NCI-H1105 treated with DMSO at 0.1 percent for 48 hours (cell line): ENCODE results near the gene IRAK2.
A peak's percentile ranks its signal among the peaks of the same experiment; 100 is the strongest.
"Not testable (repeated sequence)": the region's sequence is repeated elsewhere in the genome, so short reads cannot be mapped to it uniquely, and the experiment has no call there.

Experiments used
- DNase-seq: peaks from one replicate; lab custom pipeline; 2025; lab: John Stamatoyannopoulos, UW

The IRAK2 gene

DNA sequence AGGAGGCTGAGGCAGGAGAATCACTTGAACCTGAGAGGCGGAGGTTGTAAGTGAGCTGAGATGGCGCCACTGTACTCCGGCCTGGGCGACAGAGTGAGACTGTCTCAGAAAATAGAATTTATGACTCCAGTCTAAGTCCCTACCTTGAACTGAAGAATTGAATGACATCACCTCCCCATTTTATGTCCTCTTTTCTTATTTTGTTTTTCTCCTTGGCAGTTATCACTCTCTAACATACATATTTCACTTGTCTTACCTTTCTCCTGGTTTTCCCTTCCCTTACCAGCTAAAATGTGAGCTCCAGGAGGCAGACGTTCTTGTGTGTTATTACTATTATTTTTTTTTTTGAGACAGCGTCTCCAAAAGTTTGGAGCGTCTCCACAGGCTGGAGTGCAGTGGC, 91.1 kb downstream of the IRAK2 start:
- no peak for DNase-seq

DNA sequence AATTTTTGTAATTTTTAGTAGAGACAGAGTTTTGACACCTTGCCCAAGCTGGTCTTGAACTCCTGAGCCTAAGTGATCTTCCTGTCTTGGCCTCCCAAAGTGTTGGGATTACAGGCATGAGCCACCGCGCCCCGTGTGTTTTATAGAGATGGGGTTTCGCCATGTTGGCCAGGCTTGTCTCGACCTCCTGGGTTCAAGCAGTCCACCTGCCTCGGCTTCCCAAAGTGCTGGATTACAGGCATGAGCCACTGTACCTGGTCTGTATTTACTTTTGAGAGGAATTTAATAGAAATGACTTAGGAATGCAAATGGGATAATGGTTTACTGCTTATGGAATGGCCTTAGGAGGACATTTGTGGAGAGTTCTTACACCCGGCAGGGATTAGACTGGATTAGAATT, 94.3 kb downstream of the IRAK2 start:
- DNase-seq, result no peak

DNA sequence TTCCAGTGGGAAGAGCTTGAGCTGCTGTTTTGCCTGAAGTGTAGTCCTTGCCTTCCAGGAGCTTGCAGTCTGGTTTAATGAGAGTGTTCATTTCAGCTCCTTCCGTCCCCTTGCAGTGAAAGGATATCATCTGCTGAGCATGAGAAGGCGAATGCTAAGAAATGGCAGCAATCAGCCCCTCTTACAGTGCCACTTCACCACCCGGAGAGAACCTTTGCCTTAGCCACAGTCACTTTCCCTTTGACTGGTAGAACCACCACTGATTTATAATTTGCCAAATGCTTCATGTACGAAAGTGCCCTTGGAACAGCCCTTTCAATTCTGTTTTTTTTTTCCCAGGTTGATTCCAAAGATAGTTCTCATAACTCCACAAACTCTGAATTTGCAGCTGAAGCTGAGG, 95.1 kb downstream of the IRAK2 start:
- DNase-seq, result no peak

DNA sequence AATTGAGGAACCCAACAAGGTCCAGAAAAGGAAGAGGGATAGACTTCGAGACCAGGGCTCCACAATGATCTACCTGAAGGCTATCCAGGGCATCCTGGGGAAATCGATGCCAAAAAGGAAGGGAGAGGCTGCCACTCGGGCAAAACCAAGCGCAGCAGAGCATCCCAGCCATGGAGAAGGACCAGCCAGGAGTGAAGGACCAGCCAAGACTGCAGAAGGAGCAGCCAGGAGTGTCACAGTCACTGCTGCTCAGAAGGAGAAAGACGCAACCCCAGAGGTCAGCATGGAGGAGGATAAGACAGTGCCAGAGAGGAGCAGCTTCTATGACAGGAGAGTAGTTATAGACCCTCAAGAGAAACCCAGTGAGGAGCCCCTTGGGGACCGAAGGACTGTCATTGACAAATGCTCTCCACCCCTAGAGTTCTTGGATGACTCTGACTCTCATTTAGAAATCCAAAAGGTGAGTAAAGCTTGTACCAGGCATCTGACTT, 95.5 kb downstream of the IRAK2 start:
- no peak for DNase-seq

DNA sequence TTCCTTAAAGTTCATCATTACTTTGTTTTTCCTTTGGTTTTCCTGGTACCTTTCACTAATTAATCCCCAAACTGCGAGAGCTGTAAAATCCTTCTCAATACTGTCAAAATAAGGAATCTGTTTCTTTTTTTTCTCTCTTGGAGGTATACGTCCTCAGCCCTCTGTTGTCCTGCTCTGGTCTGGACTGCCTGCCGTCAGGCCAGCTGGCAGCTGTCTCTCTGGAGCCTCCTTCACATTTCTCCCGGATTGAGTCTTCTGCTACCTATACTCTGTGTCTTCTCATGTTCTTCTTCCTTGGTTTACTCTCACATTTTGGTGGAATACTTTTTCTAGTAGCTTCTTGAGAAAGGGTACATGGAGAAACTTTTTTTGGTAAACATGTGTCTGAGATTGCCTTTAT, 97.3 kb downstream of the IRAK2 start:
- no peak for DNase-seq

DNA sequence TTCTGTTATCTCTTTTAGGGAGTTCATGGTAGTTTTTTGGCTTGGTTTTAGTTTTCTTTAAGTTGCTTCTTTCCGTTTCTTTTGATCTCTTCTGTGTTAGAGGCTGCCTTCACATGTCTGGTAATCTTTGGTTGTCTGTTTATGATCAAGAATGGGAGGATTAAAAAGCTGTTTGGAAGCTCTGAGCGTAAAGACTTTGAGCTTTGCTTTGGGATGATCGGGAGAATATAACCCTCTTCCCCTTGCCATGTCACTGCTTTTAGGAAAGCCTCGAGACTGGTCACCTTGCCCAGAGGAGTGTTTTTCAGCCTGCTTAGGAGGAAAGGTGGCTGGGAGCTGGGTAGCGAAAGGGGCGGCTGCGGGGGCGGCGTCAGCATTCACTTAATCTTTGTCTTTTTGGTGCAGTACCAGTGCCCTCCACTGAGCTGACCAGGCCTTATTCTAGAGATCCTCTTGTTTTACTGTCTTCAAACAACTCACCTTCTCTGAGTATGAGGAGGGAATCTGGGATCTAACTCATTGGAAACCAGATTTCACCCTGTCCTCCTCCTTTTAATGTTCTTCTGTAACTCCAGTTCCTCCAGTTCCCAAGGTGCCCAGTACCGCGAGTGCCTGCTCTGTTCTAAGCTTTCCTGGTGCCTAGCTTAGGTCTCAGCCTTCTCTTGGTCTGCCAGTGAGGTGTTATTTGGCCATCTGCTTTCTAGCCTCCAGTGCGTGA, 99.1 kb downstream of the IRAK2 start:
- no peak for DNase-seq

DNA sequence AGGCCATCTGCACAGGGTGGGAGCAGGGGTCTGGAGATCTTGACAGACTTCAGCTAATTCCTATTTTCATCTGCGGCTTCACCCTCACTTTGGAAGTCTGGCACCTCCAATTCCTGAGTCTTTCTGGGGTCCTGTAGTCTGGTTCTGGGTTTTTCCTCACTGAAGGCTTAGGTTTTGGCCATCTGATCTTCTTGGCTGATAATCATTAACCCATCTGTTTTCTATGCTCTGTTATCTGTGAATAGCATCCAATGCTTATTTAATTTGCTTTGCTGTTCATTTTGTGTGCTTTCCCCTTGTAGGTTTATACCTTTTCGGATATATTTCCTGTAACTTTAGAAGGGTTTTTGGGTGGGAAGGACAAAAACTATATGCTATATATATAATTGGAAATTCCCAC, 101.1 kb downstream of the IRAK2 start:
- no peak for DNase-seq

DNA sequence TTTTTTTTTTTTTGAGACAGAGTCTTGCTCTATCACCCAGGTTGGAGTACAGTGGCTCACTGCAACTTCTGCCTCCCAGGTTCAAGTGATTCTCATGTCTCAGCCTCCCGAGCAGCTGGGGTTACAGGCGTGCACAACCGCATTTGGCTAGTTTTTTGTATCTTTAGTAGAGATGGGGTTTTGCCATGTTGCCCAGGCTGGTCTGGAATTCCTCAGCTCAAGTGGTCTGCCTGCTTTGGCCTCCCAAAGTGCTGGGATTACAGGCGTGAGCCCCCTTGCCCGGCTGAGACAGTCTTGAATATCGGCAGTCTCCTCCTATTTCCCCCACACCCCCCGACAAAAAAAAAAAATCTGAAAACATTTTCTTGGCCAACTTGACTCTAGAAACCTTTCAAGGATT, 102.2 kb downstream of the IRAK2 start:
- DNase-seq, result not testable (repeated sequence)

DNA sequence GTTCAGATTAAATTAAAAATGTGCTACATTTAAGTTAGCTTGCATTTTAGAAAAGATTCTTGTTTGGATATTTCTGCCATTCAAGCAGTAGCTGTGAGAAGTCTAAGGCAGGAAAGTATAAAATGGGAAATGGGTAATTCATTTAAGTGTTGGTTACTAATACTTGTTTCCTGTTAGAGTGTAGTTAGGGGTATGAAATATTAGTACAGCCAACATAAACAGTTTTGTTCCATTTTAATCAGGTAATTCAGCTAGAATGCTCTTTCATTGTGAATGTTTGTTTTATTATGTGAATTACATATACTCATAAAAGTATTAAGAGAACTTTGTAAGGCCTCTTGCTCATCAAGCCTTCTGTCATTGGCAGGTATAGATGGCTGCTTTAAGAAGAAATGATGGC, 103.4 kb downstream of the IRAK2 start:
- no peak for DNase-seq

DNA sequence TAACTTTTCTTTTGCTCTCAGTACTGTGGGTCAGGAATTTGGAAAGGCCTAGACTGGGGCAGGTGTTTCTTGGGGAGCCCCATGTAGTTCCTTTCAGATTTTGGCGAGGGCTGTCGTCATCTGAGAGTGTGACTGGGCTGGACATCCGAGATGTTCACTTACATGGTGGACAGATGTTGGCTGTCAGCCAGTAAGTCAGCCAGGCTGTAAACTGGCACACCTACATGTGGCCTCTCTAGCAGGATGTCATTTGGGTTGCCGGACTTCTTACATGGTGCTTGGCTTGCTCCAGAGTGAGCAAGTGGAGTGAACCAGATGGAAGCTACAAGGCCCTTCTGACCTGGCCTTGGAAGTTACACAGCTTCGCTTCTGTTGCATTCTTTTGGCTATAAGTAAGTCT, 104.2 kb downstream of the IRAK2 start:
- DNase-seq, result no peak

DNA sequence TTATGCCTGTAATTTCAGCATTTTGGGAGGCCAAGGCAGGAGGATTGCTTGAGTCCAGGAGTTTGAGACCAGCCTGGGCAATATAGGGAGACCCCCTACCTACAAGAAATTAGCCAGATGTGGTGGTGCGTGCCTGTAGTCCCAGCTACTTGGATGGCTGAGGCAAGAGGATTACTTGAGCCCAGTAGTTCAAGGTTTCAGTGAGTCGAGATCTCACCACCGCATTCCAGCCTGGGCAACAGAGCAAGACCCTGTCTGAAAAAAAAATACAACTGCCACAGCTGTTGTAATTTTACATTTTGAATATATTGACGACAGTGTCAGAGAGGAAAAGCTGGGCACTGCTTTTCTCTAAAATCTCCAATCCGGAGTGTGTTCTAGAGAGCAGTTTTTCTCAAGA, 104.7 kb downstream of the IRAK2 start:
- no peak for DNase-seq

DNA sequence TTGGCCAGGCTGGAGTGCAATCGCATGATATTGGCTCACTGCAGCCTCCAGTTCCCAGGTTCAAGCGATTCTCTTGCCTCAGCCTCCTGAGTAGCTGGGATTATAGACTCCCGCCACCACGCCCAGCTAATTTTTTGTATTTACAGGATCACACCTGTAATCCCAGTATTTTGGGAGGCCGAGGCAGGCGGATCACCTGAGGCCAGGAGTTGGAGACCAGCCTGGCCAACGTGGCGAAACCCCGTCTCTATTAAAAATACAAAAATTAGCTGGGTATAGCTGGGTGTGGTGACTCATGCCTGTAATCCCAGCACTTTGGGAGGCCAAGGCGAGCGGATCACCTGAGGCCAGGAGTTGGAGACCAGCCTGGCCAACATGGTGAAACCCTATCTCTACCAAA, 107.8 kb downstream of the IRAK2 start:
- DNase-seq, result not testable (repeated sequence)

DNA sequence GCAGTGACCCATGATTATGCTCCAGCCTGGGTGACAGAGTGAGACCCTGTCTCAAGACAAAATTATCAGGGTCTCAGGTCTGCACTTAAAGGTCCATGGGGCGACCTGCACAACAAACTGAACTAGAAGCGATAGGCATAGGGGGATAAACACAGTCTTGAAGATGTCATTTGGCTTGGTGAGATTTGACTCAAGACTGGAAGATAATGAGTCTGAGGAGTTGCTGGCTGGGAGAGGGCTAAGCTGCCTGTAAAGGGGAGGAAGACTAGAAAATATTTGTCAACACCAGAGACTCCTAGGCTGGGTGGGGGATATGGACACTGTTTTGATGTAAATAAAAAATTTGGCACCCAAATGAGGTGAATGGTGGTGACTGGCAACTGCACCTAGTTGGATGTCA, 108.3 kb downstream of the IRAK2 start:
- DNase-seq, result no peak

DNA sequence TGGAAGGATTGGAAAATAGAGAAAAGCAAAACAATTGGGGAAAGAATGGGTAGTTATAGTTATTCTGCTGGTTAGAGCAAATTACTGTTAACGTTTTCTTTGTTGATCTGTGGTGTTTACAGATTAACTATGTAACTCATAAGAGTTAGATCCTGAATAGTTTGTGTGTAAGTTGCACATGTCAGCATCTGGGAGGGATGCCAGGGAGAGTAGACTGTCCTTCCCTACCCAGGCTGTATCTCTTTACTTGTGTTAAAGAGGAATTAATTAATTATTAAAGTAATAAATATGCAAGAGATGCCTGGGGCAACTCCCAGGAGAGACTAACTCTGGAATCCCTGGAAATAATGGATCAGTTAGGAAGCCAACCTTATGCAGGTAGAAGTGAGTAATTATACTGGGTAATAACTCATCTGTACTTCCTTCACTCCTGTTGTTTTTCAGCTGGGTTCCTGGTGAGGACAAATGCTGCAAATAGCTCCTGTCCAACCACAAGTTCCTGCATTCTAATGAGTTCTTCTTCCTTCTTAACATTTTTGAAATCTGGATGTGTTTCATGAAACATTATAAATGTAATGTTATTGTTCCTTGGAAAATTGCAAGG, 109.1 kb downstream of the IRAK2 start:
- DNase-seq, result peak; percentile 8

DNA sequence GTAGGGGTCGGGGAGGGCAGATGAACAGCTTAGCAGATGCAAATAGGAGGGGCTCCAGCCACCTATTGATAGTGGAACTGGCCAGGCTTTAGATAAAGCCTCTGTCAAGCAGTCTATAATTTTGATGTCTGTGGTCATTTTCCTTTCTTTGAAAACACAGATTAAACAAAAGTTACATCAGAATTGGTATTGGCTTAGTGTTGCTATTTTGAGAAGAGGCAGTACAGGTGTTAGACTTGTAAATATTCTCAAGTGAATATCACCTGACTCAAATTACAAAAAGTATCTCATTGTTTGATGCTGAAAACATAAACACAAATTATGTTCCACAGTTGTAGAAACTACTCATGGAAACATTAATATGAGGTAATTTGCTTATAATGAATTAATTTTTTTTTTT, 109.9 kb downstream of the IRAK2 start:
- peak; percentile 15 for DNase-seq

DNA sequence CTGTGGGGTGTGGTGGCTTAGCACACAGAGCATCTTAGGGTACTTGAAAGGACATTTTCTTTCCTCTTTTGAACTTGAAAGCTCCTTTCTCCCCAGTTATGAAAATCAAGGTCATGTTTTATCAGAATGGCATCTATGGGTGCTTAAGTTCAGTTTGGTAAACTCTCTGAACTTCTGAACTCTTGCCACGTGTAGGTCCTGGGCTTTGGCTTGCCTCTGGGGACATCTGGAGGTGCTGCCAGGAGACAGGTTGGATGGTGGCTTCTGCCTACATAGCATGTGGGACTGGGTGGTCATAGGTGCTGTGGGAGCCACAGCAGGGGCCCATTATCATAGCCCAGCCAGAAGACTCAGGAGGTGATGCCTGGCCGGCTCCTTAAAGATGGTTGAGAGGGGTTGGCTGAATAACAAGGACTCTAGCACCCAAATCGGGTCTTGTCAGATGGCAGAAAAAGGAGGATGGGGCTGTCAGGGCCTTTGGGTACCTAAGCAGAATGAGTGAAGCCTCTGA, 112.5 kb downstream of the IRAK2 start:
- no peak for DNase-seq

DNA sequence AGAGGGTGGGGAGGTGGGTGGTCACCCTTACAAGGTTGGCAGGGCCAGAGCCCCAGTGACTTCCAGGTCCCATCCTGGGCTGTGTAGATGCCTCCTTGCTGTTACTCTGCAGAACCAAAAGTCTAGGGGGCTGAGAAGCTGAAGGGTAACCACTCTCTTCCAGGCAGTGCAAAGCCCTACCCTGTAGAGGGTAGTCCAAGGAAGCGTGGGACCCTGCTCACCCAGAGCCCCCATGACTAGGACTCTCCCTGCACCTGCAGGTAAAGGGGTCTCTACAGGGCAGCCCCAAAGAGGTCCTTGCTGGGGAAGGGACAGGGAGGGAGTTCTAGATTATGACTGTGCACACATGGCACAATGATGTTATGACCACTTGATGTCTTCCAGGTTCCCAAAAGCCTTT, 113.8 kb downstream of the IRAK2 start:
- DNase-seq, result no peak

DNA sequence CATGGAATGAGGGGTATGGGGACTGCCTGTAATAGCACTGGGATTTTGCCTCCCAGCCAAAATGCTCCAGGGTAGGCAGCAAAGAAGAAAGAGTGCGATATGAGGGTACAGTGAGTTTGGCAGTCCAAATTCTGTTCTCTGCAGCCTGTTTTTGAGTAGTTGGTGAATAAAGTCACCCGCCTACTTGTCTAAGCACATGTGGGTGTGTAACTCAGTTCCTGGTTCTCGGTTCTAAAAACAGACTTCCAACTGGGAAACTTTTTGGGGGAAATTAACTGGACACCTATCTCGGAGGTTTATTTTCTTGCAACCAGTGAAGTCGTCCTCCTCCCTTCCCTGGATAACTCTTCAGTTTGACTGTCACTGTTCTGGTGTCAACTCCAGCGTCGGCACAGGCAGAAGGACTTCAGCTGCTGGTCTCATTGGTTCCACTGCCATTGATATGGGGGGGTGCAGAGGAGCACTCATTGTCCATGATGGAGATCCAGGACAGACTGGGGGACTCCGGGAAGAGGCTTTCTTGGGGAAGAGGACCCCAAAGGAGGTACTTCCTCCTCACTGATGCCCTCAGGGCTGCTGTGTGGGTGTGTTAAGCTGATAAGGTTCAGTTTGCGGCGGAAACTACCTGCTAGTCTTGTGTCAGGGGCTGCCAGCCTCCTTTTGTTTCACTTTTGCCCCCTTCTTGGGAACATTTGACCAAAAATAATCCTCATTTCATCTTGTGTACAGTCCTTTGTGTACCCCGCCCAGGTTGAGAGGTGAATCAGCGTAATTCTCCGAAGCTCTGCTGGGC, 114.9 kb downstream of the IRAK2 start:
- no peak for DNase-seq

DNA sequence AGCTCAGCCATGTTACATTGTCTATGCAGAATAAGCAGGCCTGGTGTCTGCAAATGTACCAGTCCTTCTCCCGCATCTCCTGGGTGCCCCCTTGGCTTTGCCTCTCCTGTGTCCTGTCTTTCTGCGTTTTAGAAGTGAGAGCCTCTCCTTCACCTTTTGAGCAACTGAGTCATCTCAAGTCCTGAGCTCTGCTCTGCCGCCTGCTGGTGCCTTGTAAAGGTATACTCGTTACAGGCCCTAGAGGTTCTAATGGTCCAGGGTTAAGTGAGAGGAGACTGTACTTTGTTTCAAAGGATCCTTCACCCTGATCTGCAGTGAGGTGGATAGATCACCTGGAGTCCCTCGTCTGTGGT, 115.4 kb downstream of the IRAK2 start:
- no peak for DNase-seq

DNA sequence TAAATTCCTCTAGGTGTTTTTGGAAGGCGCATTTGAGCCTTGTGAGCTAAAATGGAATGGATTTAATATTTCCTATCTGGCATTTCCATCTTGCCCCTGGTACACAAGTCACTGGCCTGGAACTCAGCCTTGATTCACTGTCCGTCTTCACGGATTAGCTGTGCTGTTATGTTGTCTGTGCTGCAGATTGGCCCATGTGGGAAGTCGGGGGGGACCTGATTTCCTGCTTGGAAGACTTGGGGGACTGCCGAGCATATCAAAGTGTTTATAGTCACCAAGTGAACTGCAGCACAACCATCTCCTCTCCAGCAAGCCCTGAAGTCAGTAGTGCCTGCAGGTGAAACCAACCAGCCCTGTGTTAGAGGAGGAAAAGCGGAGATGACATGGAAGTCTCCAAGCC, 115.9 kb downstream of the IRAK2 start:
- no peak for DNase-seq

DNA sequence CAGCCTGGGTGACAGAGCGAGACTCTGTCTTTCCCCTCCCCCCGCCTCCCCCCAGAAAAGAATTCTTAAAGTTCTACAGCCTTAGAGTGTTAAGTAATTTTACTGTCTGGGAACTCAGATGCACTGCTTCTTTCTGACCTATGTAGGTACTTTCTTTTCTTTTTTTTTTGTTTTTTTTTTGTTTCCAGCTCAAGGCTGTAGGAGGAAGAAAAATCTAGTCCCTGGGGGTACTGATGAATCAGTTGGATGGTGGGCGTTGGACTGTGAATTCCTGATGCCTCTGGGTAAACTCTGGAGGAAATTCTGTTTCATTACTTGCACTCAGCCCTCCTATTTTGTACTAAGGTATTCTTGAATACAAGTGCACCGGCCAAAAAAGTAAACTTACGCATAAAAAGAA, 117.2 kb downstream of the IRAK2 start:
- no peak for DNase-seq

DNA sequence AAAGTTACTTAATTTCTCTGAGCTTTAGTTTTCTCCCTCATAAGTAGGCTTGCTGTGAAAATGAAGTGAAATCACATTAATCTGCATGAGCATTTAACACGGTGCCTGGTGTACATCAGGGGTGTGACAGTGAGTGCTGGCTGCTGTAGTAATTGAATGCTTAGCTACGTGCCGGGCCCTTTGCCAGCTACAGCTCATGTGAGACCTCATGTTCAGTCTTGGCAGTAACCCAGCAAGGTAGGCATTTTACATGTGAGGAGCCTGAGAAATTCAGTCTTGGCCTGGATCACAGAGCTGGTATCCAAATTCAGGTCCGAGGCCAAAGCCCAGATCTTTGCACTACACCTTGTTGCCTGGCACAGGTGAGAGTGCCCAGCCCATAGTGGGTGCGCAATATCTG, 118.9 kb downstream of the IRAK2 start:
- peak; percentile 75 for DNase-seq

DNA sequence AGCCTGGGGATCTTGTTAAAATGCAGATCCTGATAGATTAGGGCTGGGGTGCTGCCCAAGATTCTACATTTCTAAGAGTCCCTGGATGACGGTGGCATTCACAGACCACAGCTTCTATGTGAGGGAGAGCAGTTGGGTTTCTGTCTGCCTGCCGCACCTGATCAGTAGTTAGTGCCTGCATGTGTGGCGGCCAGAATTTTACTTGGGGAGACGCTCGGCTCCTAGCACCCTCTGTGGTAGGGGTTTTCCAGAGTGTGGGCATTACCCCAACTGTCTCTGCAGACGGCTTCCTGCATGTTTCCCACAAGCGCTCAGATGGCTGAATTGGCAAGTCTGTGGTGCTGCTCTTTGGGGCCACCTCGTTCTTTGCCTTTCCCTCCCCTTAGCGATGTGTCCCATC, 119.8 kb downstream of the IRAK2 start:
- DNase-seq, result no peak
